GM18861 (cell line): ENCODE data around the gene WNT3A.
"Not testable (repeated sequence)": the region's sequence is repeated elsewhere in the genome, so short reads cannot be mapped to it uniquely, and the experiment has no call there.

ENCODE experiments used
- ATAC-seq: cut with Tn5 transposase; IDR thresholded peaks from one replicate; pipeline ENCODE4 v1.9.1; 2021; ENCODE audit not compliant: unreplicated experiment

WNT3A gene

GRCh38 chr1:228006786-228007048, at the start of gene WNT3A:
WNT3A (plus strand) TSS chr1:228006998; CDS start chr1:228007129, 131 bp downstream.
- ATAC-seq = no peak

GRCh38 chr1:227958617-227959324, 48.0 kb upstream of the WNT3A start:
- no peak for ATAC-seq

- ATAC-seq = no peak
Observed at GRCh38 chr1:227959325-227959860, 47.4 kb upstream of the WNT3A start.

- no peak for ATAC-seq
Observed at GRCh38 chr1:227961651-227962466, 44.9 kb upstream of the WNT3A start.

- ATAC-seq = not testable (repeated sequence)
Observed at GRCh38 chr1:227966733-227967132, 40.1 kb upstream of the WNT3A start.

GRCh38 chr1:227967815-227968214, 39.0 kb upstream of the WNT3A start:
- ATAC-seq = not testable (repeated sequence)

- not testable (repeated sequence) for ATAC-seq
Observed at GRCh38 chr1:227970076-227970995, 36.5 kb upstream of the WNT3A start.

- not testable (repeated sequence) for ATAC-seq
Observed at GRCh38 chr1:227971216-227971615, 35.6 kb upstream of the WNT3A start.

GRCh38 chr1:227971643-227972282, 35.0 kb upstream of the WNT3A start:
- not testable (repeated sequence) for ATAC-seq

GRCh38 chr1:227972283-227972679, 34.5 kb upstream of the WNT3A start:
- ATAC-seq = not testable (repeated sequence)

GRCh38 chr1:227972843-227973374, 33.9 kb upstream of the WNT3A start:
- not testable (repeated sequence) for ATAC-seq

GRCh38 chr1:227973724-227974288, 33.0 kb upstream of the WNT3A start:
- not testable (repeated sequence) for ATAC-seq

GRCh38 chr1:227975583-227976283, 31.1 kb upstream of the WNT3A start:
- not testable (repeated sequence) for ATAC-seq

GRCh38 chr1:227987181-227987580, 19.6 kb upstream of the WNT3A start:
- no peak for ATAC-seq

GRCh38 chr1:227994632-227995300, 12.0 kb upstream of the WNT3A start:
- ATAC-seq = no peak

- ATAC-seq = no peak
Observed at GRCh38 chr1:227996187-227996950, 10.4 kb upstream of the WNT3A start.

- ATAC-seq = no peak
Observed at GRCh38 chr1:227998374-227999055, 8.3 kb upstream of the WNT3A start.
